ENCODE data around the gene SFRP4. TPM values are rescaled to one million over a fixed set of nuclear protein-coding genes. Genes with fewer than 3 reads are reported as not detected.

SFRP4 gene
- total RNA-seq, 1 experiment from 2014 or later, result not detected

GRCh38 chr7:37924491-37925041, 7.9 kb upstream of the SFRP4 start:
- no peak for DNase-seq
- H4K20me1 ChIP-seq (ENCODE audit: control insufficient read depth, insufficient read depth, insufficient read length), result no peaks in the 10 kb centered on the region
- no peak overlapping the region for H3K4me3 Mint-ChIP-seq
- no peak overlapping the region for H4K91ac ChIP-seq (ENCODE audit: insufficient read length, low read depth, low read length)
- no peaks in the 10 kb centered on the region for H3K9me3 ChIP-seq (ENCODE audit: control insufficient read depth, low read depth, low read length)
- no peaks in the 10 kb centered on the region for H3K4me1 ChIP-seq (ENCODE audit: insufficient read depth, low read length)
- H3K18ac ChIP-seq (ENCODE audit: insufficient read length, low read depth, low read length), result no peak overlapping the region
- peaks cover 2 to 7% (median 4%) of the 10 kb centered on the region in 3 experiments; a peak in 5 of 7 replicates for H3K36me3 Mint-ChIP-seq (ENCODE audit: insufficient read depth in 1 of 3, low read depth in 3 of 3)
- no peak overlapping the region for H3K56ac ChIP-seq (ENCODE audit: insufficient read length, low read depth, low read length)
- H3K27ac ChIP-seq (ENCODE audit: insufficient read length, low read depth, low read length), result no peak overlapping the region
- no peak overlapping the region for H3K9ac ChIP-seq (ENCODE audit: extremely low read depth, insufficient read length, low read length)
- no peaks in the 10 kb centered on the region for H3K27me3 ChIP-seq (ENCODE audit: insufficient read depth, low read length)
- no peak overlapping the region for H4K5ac ChIP-seq (ENCODE audit: insufficient read length, low read depth, low read length)
- H2BK120ac ChIP-seq (ENCODE audit: low read depth, low read length, poor library complexity, severe bottlenecking), result no peak overlapping the region
- no CpG with 5 or more reads among the region's 3 CpGs for WGBS (ENCODE audit: extremely low coverage, insufficient read length, low lambda C conversion rate)
- no peaks in the 10 kb centered on the region for H3K79me2 ChIP-seq (ENCODE audit: insufficient read depth, low read length)
- H2BK15ac ChIP-seq (ENCODE audit: low read depth, low read length), result no peak overlapping the region
- no peak overlapping the region for H2AK5ac ChIP-seq (ENCODE audit: insufficient read length, low read length)
- H3K23ac ChIP-seq (ENCODE audit: insufficient read length, low read depth, low read length), result no peak overlapping the region
- peaks cover 6 to 10% of the 10 kb centered on the region in 2 experiments; a peak in 4 of 5 replicates for H3K9me3 Mint-ChIP-seq
- H3K4me1 Mint-ChIP-seq, result peaks cover 8 to 10% of the 10 kb centered on the region in 2 experiments; a peak in 3 of 4 replicates
- H2BK5ac ChIP-seq (ENCODE audit: insufficient read length, low read length), result no peak overlapping the region
- no peak overlapping the region for H4K8ac ChIP-seq (replicated peaks; ENCODE audit: insufficient read length, low read depth, low read length)
- no peak overlapping the region for H2BK12ac ChIP-seq (ENCODE audit: insufficient read length, low read depth, low read length)
- H2AFZ ChIP-seq (ENCODE audit: low read length), result no peak overlapping the region
- H3K27me3 Mint-ChIP-seq (ENCODE audit: low read depth), result peaks cover 18% of the 10 kb centered on the region
- H3K4me2 ChIP-seq (ENCODE audit: insufficient read depth, insufficient read length, low read length), result no peak overlapping the region
- no peak overlapping the region for H2BK20ac ChIP-seq (ENCODE audit: low read depth, low read length, poor library complexity, severe bottlenecking)
- peaks cover 12% of the 10 kb centered on the region for H3K23me2 ChIP-seq (ENCODE audit: insufficient read length, low read depth, low read length, poor library complexity, severe bottlenecking)
- TF ChIP-seq CTCF (conservative IDR thresholded peaks at IDR 0.05), result no peak
- no peak overlapping the region for H3T11ph ChIP-seq (ENCODE audit: low read length)
- no peak overlapping the region for H3K14ac ChIP-seq (ENCODE audit: insufficient read depth, low read length)
- no peak overlapping the region for H3K4ac ChIP-seq (ENCODE audit: low read depth, low read length)
- H3K27ac Mint-ChIP-seq, result no peak overlapping the region
- H3K79me1 ChIP-seq (ENCODE audit: insufficient read depth, low read depth, low read length, poor library complexity, severe bottlenecking), result no peaks in the 10 kb centered on the region
